K562 (cell line): ENCODE data around the gene KLF4. TPM values are rescaled to one million over a fixed set of nuclear protein-coding genes. Genes with fewer than 3 reads are reported as not detected.
"Not testable (repeated sequence)": the region's sequence is repeated elsewhere in the genome, so short reads cannot be mapped to it uniquely, and the experiment has no call there.

Experiments used
- ATAC-seq: fragments of 200-7000 bp; cut with Tn5 transposase; 3 replicates; pipeline ENCODE4 v1.9.1; 2020; ENCODE audit warnings: moderate library complexity
- BruUV-seq: library from RNA; stranded (reverse); fragments of 400-500 nt; replicated peaks from 2 replicates; lab custom pipeline; 2021; lab: Mats Ljungman, UMichigan
- CTCF ChIA-PET: fragments of 300-600 bp; formaldehyde crosslinking; extraction: SDS; loops from one replicate; lab custom pipeline; 2021; ENCODE audit warnings: low intra/inter-chr PET ratio; lab: Yijun Ruan, JAX
- POLR2A ChIA-PET: fragments of 300-600, 350-650 bp; sonication (Branson Sonifier 250); formaldehyde crosslinking; extraction: SDS; loops from one replicate; lab custom pipeline; 2021; ENCODE audit warnings: antibody characterized with exemption, inconsistent platforms; lab: Yijun Ruan, JAX
- DNase-seq, 4 experiments: peaks; one replicate each; pipeline versions ENCODE4 v3.0.0 to v3.0.0-alpha.2; 2011 to 2018; ENCODE audit warnings: low spot score in 3 of 4, mixed read lengths in 3 of 4; ENCODE audit errors: extremely low read depth in 1 of 4
- FAIRE-seq: peaks from 2 replicates; lab custom pipeline; 2011; peaks lifted over from hg19 to GRCh38; lab: Jason Lieb, UNC
- H2AFZ ChIP-seq: 2 replicates; pipeline ENCODE4 v1.6.0; 2011; ENCODE audit warnings: low read depth, low read length, control low read depth, inconsistent platforms
- H3K27ac ChIP-seq: fragments of 200-600 bp; 3 replicates; pipeline ENCODE4 v1.8.0; 2011; ENCODE audit warnings: low read depth, mild to moderate bottlenecking, control low read depth, inconsistent platforms, low read length, moderate library complexity, mixed read lengths; ENCODE audit errors: extremely low read depth
- H3K27me3 ChIP-seq, 2 experiments: fragments of 300-600 bp in 1 of 2; 2 replicates in 1 of 2; 3 replicates in 1 of 2; pipeline versions ENCODE4 v1.6.0 to v1.8.0; 2011; ENCODE audit warnings: inconsistent platforms in 2 of 2, low read length in 2 of 2, mild to moderate bottlenecking in 1 of 2, mixed read lengths in 1 of 2, moderate library complexity in 1 of 2; ENCODE audit not compliant: control insufficient read depth in 2 of 2, insufficient read depth in 2 of 2
- H3K36me3 ChIP-seq: fragments of 300-600 bp; 3 replicates; pipeline ENCODE4 v1.8.0; 2011; ENCODE audit warnings: mild to moderate bottlenecking, low read length, inconsistent platforms; ENCODE audit not compliant: control insufficient read depth, insufficient read depth
- H3K4me1 ChIP-seq, 2 experiments: fragments of 200-600 bp in 1 of 2; replicated peaks in 1 of 2; 2 replicates in 1 of 2; 3 replicates in 1 of 2; pipeline versions ENCODE4 v1.5.1 to v1.8.0; 2011; ENCODE audit warnings: inconsistent platforms in 2 of 2, low read length in 2 of 2, mild to moderate bottlenecking in 1 of 2, mixed read lengths in 1 of 2, moderate library complexity in 1 of 2; ENCODE audit not compliant: control insufficient read depth in 2 of 2, insufficient read depth in 2 of 2
- H3K4me2 ChIP-seq: 2 replicates; pipeline ENCODE4 v1.6.1; 2011; ENCODE audit warnings: low read length, control low read depth, inconsistent platforms, mixed read lengths; ENCODE audit not compliant: insufficient read depth
- H3K4me3 ChIP-seq: fragments of 200-600 bp; sonication (generic), shearing (Covaris generic); 2 replicates; pipeline ENCODE4 v1.5.1; 2016; ENCODE audit warnings: control low read depth, inconsistent platforms
- H3K79me2 ChIP-seq: fragments of 200-600 bp; 3 replicates; pipeline ENCODE4 v1.8.0; 2011; ENCODE audit warnings: low read length, inconsistent platforms; ENCODE audit not compliant: control insufficient read depth, insufficient read depth
- H3K9ac ChIP-seq, 2 experiments: 2 replicates each; pipeline versions ENCODE4 v1.6.0 to v1.6.1; 2011; ENCODE audit warnings: low read depth in 2 of 2, low read length in 2 of 2, control low read depth in 1 of 2, inconsistent platforms in 1 of 2, mild to moderate bottlenecking in 1 of 2, mixed read lengths in 1 of 2; ENCODE audit not compliant: insufficient read depth in 1 of 2
- H3K9me1 ChIP-seq: one replicate; pipeline ENCODE4 v1.6.0; 2011; ENCODE audit warnings: inconsistent platforms, mild to moderate bottlenecking, low read length, moderate library complexity; ENCODE audit not compliant: control insufficient read depth, insufficient read depth
- H3K9me3 ChIP-seq: replicated peaks from 2 replicates; pipeline ENCODE4 v1.5.1; 2011; ENCODE audit warnings: low read depth, low read length, inconsistent platforms; ENCODE audit not compliant: control insufficient read depth, insufficient read depth
- H4K20me1 ChIP-seq: replicated peaks from 2 replicates; pipeline ENCODE4 v1.6.1; 2011; ENCODE audit warnings: low read length, inconsistent platforms, mixed read lengths; ENCODE audit not compliant: control insufficient read depth, insufficient read depth
- ARID3A ChIP-seq: IDR thresholded peaks from 2 replicates; pipeline ENCODE4 v1.6.1; 2012; ENCODE audit warnings: low read depth, low read length, improper control_type of control experiment, borderline replicate concordance
- ATF1 ChIP-seq, 2 experiments: fragments of 450-650 bp in 1 of 2; IDR thresholded peaks; 2 replicates each; pipeline ENCODE4 v1.6.1; 2016; ENCODE audit warnings: missing compliant biosample characterization in 1 of 2, missing genetic modification characterization in 1 of 2
- GABPB1 ChIP-seq: sonication (generic); formaldehyde crosslinking; IDR thresholded peaks from 2 replicates; pipeline ENCODE4 v1.8.0; 2022; ENCODE audit warnings: mild to moderate bottlenecking, missing genetic modification reagents
- HCFC1 ChIP-seq: IDR thresholded peaks from 2 replicates; pipeline ENCODE4 v1.6.1; 2012; ENCODE audit warnings: low read depth, low read length, improper control_type of control experiment
- MED1 ChIP-seq: sonication (generic); formaldehyde crosslinking; IDR thresholded peaks from 2 replicates; pipeline ENCODE4 v1.8.1; 2023; ENCODE audit warnings: missing genetic modification reagents, borderline replicate concordance
- MYBL2 ChIP-seq, 2 experiments: fragments of 450-650 bp in 1 of 2; sonication (generic) in 1 of 2; formaldehyde crosslinking in 1 of 2; IDR thresholded peaks; 2 replicates each; pipeline versions ENCODE4 v1.6.1 to v1.8.1; 2017 to 2022; ENCODE audit warnings: borderline replicate concordance in 1 of 2, inconsistent platforms in 1 of 2, low read depth in 1 of 2, mild to moderate bottlenecking in 1 of 2, missing genetic modification reagents in 1 of 2, moderate library complexity in 1 of 2
- ZBTB49 ChIP-seq: sonication (generic); formaldehyde crosslinking; IDR thresholded peaks from 2 replicates; pipeline ENCODE4 v1.8.0; 2022; ENCODE audit warnings: missing genetic modification reagents, mild to moderate bottlenecking, borderline replicate concordance
- ZFX ChIP-seq: sonication (generic); formaldehyde crosslinking; IDR thresholded peaks from 2 replicates; pipeline ENCODE4 v1.8.0; 2022; ENCODE audit warnings: mild to moderate bottlenecking, missing genetic modification reagents, moderate library complexity
- ZNF695 ChIP-seq: fragments of 450-650 bp; formaldehyde crosslinking; IDR thresholded peaks from 2 replicates; pipeline ENCODE4 v1.4.0; 2020; ENCODE audit warnings: mild to moderate bottlenecking, moderate library complexity
- ZNF766 ChIP-seq: fragments of 200-800 bp; sonication (Bioruptor generic); conservative IDR thresholded peaks from 2 replicates; pipeline ENCODE4 v1.6.1; 2016; ENCODE audit warnings: missing genetic modification characterization, missing compliant biosample characterization
- WGBS: fragments of 100-300 bp; shearing (Covaris generic); methylation state at CpG from one replicate; pipeline ENCODE4 v1.1.6; 2016; ENCODE audit warnings: low coverage, mixed read lengths; ENCODE audit not compliant: insufficient coverage; ENCODE audit errors: missing lambda C conversion rate; 5-methylcytosine and 5-hydroxymethylcytosine counted together
- in situ Hi-C: fragments of 300-500 bp; cut with MboI; formaldehyde crosslinking; loops from 4 replicates; pipeline ENCODE4 v1.15.0; 2018; ENCODE audit warnings: inconsistent platforms, mixed read lengths
- intact Hi-C: fragments of 100-400 bp; cut with micrococcal nuclease; formaldehyde crosslinking; loops from 2 replicates; pipeline ENCODE4 v1.14.2; 2022
- polyA plus RNA-seq, 8 experiments: library from polyadenylated mRNA; depleted of rRNA in 4 of 8; stranded (reverse) in 5 of 8; unstranded in 3 of 8; fragments of >200 nt; fragmentation: Nextera tagmentation in 2 of 8; fragmentation: Illumina TruSeq in 1 of 8; extraction: Ambion mirVana in 2 of 8; extraction: Trizol in 1 of 8; gene quantifications; 2 replicates each; pipeline versions ENCODE4 v1.2.1 to v1.2.3, GENCODE V29; 2011 to 2014; ENCODE audit warnings: inconsistent platforms in 1 of 8, missing spikeins in 1 of 8
- total RNA-seq, 7 experiments: library from RNA; depleted of rRNA in 6 of 7; stranded (reverse); fragments of >200 nt in 6 of 7; fragmentation: Illumina TruSeq in 2 of 7; extraction: Trizol in 2 of 7; gene quantifications; 2 replicates each; pipeline versions ENCODE4 v1.2.1 to v1.2.3, GENCODE V29; 2011 to 2021; ENCODE audit warnings: low replicate concordance in 1 of 7

Gene KLF4
- total and polyA plus RNA-seq, 9 of the 15 experiments (the other 6 are each of a cell fraction or from before 2014, with no cell fraction given): 0.04 to 0.95 (median 0.22) TPM

- 3% methylated on average over 3 of the region's 3 CpGs for WGBS
Observed at GRCh38 chr9:107502464-107502863, 12.9 kb upstream of the KLF4 start.

GRCh38 chr9:107500421-107501200 lies 11.0 kb upstream of the KLF4 start:
- DNase-seq, H3K36me3 ChIP-seq, H3K4me1 ChIP-seq, in situ Hi-C loops, intact Hi-C loops, CTCF ChIA-PET, BruUV-seq, H3K9ac ChIP-seq, FAIRE-seq, H3K4me2 ChIP-seq, H3K79me2 ChIP-seq, H2AFZ ChIP-seq, H3K9me1 ChIP-seq, H3K9me3 ChIP-seq, H3K4me3 ChIP-seq, POLR2A ChIA-PET, ATAC-seq, H3K27ac ChIP-seq, H4K20me1 ChIP-seq: not testable (repeated sequence)
- peaks cover 9 to 12% of the 10 kb centered on the region in 2 experiments for H3K27me3 ChIP-seq
- 2% methylated on average over 17 of the region's 17 CpGs for WGBS

More at GRCh38 chr9:107502464-107502863, 12.9 kb upstream of the KLF4 start:
- Histone ChIP-seq H3K4me1 (no peaks in the 10 kb centered on the region), H2AFZ (no peak overlapping the region), H3K4me3 (no peak overlapping the region), H4K20me1 (no peaks in the 10 kb centered on the region; the same call in 1 of the 2 replicates), H3K9me3 (no peaks in the 10 kb centered on the region; the same call in 1 of the 2 replicates), H3K9ac (no peak overlapping the region), H3K9me1 (no peaks in the 10 kb centered on the region), H3K79me2 (no peaks in the 10 kb centered on the region), H3K27me3 (peaks cover 14 to 15% of the 10 kb centered on the region in 2 experiments), H3K4me2 (no peak overlapping the region), H3K27ac (no peak overlapping the region), H3K36me3 (no peaks in the 10 kb centered on the region)
- ChIA-PET CTCF (no interaction called here), POLR2A (no interaction called here)
- TF ChIP-seq ZFX (CRISPR knock-in tag): no peak
- TF ChIP-seq ATF1 (CRISPR knock-in tag; IDR thresholded peaks at IDR 0.05): no peak
- no peak for TF ChIP-seq ATF1 (tag; IDR thresholded peaks at IDR 0.05)
- TF ChIP-seq ZNF766 (CRISPR knock-in tag): no peak
- TF ChIP-seq ZNF695 (CRISPR knock-in tag): no peak
- TF ChIP-seq ZBTB49: no peak
- TF ChIP-seq HCFC1: no peak
- TF ChIP-seq ARID3A: no peak
- TF ChIP-seq GABPB1 (CRISPR knock-in tag): no peak
- no peak for TF ChIP-seq MED1 (CRISPR knock-in tag)
- TF ChIP-seq MYBL2 (IDR thresholded peaks at IDR 0.05; ENCODE audit: low read depth): no peak
- TF ChIP-seq MYBL2 (CRISPR knock-in tag; IDR thresholded peaks at IDR 0.05; ENCODE audit: borderline replicate concordance): no peak
- BruUV-seq: no TSS peak
- intact Hi-C loops (no loop called here), in situ Hi-C loops (no loop called here)
- FAIRE-seq (no peak), DNase-seq (no peak), ATAC-seq (no peak)
